ENCODE measurements around the gene HHATL.

GRCh38 chr3:42660898-42661297 lies 41.7 kb downstream of the HHATL start:
- no peak for TF ChIP-seq CTCF (IDR thresholded peaks at IDR 0.05)
- no peak for TF ChIP-seq POLR2A (IDR thresholded peaks at IDR 0.05)

All from suprapubic skin (tissue), 3 donors.